ENCODE measurements around the gene TCF12. TPM values are rescaled to one million over a fixed set of nuclear protein-coding genes. Genes with fewer than 3 reads are reported as not detected.

The TCF12 gene
- total and polyA plus RNA-seq, 11 donors, result 6.5 to 77.3 (median 43.5) TPM

- H3K4me1 ChIP-seq, result no peaks in the 10 kb centered on the region
- DNase-seq (no peak), ATAC-seq (no peak)
- intact Hi-C loops (cut with DNase I), result no loop called here
- H3K9me3 ChIP-seq, result peaks cover 0 to 3% (median 0%) of the 10 kb centered on the region in 12 donors
- H3K27ac ChIP-seq, result no peak overlapping the region
- H3K27me3 ChIP-seq, result no peaks in the 10 kb centered on the region
- WGBS, 4 donors, result 70 to 80% (median 71%) methylated on average over 5 of the region's 5 CpGs
- TF ChIP-seq POLR2A (IDR thresholded peaks at IDR 0.05), result no peak
- TF ChIP-seq CTCF (IDR thresholded peaks at IDR 0.05), result no peak
- H3K36me3 ChIP-seq, result no peaks in the 10 kb centered on the region
- H3K4me3 ChIP-seq, result no peak overlapping the region
These were observed 379.8 kb downstream of the TCF12 start for GRCh38 chr15:57298204-57298603.

GRCh38 chr15:57298843-57299550, 380.6 kb downstream of the TCF12 start:
- H3K27ac ChIP-seq, result no peak overlapping the region
- WGBS, 4 donors, result 92% methylated on average over 13 to 14 of the region's 14 CpGs
- no peaks in the 10 kb centered on the region for H3K36me3 ChIP-seq
- no peak overlapping the region for H3K4me3 ChIP-seq
- no peaks in the 10 kb centered on the region for H3K4me1 ChIP-seq
- DNase-seq, result no peak
- TF ChIP-seq CTCF (IDR thresholded peaks at IDR 0.05) (no peak), POLR2A (IDR thresholded peaks at IDR 0.05) (no peak)
- no peak for ATAC-seq
- no peaks in the 10 kb centered on the region for H3K27me3 ChIP-seq
- H3K9me3 ChIP-seq, result no peaks in the 10 kb centered on the region
- intact Hi-C loops (cut with DNase I), result no loop called here

GRCh38 chr15:57301307-57301706, 382.9 kb downstream of the TCF12 start:
- Histone ChIP-seq H3K36me3 (no peaks in the 10 kb centered on the region), H3K4me3 (no peak overlapping the region), H3K9me3 (no peaks in the 10 kb centered on the region), H3K27me3 (no peaks in the 10 kb centered on the region), H3K4me1 (peaks cover 0 to 7% (median 4%) of the 10 kb centered on the region in 12 donors), H3K27ac (no peak overlapping the region)
- intact Hi-C loops (cut with DNase I), result loop anchor here in 8 of 10 donors (5.0 to 10.0 kb wide), 6 partner anchors 89 to 807 kb away; partner anchors contain the start of gene TCF12 (in 3 of the 8)
- no peak for ATAC-seq
- TF ChIP-seq CTCF (IDR thresholded peaks at IDR 0.05), result no peak
- no peak for DNase-seq
- 85 to 97% (median 91%) methylated on average over 4 of the region's 4 CpGs for WGBS, 4 donors

- no peak for ATAC-seq
These were observed 384.3 kb downstream of the TCF12 start for GRCh38 chr15:57302640-57303257.

More at GRCh38 chr15:57302640-57303257, 384.3 kb downstream of the TCF12 start:
- no peak for DNase-seq
- intact Hi-C loops (cut with DNase I), result loop anchor here in 8 of 10 donors (5.0 to 10.0 kb wide), 6 partner anchors 90 to 808 kb away; partner anchors contain the start of gene TCF12 (in 3 of the 8)
- Histone ChIP-seq H3K9me3 (no peaks in the 10 kb centered on the region), H3K36me3 (no peaks in the 10 kb centered on the region), H3K27me3 (no peaks in the 10 kb centered on the region), H3K4me3 (no peak overlapping the region), H3K27ac (no peak overlapping the region), H3K4me1 (peaks cover 0 to 17% (median 8%) of the 10 kb centered on the region in 12 donors)
- TF ChIP-seq POLR2A (IDR thresholded peaks at IDR 0.05), result no peak
- no peak for TF ChIP-seq CTCF (IDR thresholded peaks at IDR 0.05)
- 81 to 89% (median 87%) methylated on average over 9 of the region's 9 CpGs for WGBS, 4 donors
